ENCODE measurements around the gene TSSK3.
"Not testable (repeated sequence)": the region's sequence is repeated elsewhere in the genome, so short reads cannot be mapped to it uniquely, and the experiment has no call there.

TSSK3 gene

GRCh38 chr1:32365445-32365844 lies 3.1 kb downstream of the TSSK3 start:
- no peak for FAIRE-seq

- FAIRE-seq, result no peak
Measured at GRCh38 chr1:32367912-32368635, 5.7 kb downstream of the TSSK3 start.

DNA sequence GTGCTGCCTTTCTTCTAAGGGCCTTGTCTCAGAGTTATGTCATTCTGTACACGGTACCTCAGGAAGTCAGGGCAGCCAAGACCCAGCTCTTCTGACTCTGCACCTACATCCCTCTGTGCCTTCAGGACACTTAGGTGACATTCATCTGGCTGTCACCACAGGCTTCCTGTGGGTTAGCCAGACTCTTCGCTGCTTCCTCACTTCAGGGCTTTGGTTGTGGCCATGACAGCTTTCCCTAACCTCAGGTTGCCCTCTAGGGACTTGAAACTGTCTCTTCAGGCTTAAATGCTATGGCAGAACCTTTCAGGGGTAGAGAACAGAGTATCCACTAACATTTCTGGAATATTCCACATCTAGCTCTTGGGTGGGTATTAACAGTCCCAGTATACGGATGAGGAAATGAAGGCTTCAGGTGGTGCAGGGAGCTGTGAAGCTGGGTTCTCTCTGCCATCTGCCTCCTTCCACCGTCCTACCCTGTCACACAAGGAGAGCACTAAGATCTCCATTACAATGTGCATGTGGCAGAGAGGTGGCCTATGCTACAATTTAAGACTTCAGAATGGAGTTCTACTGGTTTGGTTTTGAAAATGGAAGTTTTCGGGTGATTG lies 9.9 kb downstream of the TSSK3 start:
- FAIRE-seq, result no peak

DNA sequence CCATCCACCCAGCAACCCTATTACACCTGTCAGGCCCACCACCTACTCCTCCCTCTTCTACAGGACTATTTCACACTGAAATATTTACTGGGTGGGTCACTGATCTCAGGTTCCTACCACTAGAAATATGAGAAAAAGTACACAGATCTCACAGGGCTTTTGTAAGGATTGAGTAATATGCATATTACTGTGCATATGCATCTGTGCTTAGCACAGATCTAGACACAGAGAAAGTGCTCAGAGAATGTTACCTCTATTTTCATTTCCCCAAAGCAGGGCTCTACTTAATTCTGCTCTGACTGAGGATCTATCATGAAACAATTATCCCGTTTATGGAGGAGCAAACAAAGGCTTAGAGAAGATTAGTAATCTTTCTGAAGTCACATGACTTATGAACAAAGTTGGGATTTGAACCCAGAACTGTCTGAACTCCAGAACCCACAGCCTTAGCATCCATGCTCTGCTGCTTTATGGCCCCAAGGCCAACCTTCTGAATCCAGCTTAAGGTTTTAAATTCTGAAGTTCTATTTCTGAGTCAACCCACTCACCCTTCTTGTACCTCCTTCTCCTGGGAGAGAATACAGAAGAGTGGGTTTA lies 11.8 kb downstream of the TSSK3 start:
- FAIRE-seq, result no peak

- FAIRE-seq, result no peak
Measured at GRCh38 chr1:32376199-32376598, 13.9 kb downstream of the TSSK3 start.

DNA sequence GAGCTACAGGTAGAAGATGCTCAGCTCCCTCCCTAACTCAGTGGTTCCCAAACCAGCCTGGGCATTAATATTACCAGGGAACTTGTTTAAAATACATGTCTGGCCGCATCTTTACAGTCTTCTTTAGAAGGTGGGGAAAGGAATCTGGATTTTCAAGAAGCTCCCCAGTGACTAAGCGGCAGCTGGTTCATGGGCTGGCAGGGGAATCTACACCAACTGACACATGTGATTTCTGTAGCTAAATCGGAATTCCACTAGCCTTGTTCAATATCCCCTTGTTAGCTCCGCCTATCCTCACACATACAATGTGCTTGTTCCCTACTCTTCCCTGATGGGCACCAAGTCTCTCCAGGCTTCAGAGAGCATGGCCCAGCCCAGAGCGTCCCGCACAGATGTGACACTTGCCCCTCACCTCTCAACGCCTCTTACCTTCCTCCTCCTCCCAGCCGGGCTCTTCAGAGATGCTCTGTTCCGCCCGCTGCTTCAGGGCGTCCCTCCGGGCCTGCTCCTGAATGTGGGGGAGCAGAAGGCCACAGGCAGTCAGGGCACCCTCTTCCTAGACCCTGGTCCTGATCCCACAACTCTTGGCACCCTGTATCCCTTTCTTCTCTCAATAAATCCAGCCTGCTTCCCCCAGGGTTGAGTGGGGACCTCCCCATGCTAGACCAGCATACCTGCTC lies 15.3 kb downstream of the TSSK3 start:
- no peak for FAIRE-seq

DNA sequence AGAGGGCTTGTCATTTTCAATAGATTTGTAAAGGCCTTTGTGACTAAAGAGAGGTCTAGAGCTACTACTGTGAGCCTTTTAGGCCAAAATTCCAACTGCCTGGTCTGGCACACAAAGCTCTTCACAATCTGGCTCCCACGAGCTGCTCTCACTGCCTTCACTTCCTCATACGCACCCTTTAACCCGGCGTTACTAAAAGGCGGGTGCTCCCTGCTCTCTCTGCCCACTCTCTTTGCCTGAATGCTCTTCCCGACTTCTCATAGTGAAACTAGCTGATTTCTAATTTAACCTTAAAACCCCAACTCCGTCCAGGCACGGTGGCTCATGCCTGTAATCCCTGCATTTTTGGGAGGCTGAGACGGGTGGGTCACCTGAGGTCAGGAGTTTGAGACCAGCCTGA lies 17.7 kb downstream of the TSSK3 start:
- no peak for FAIRE-seq

DNA sequence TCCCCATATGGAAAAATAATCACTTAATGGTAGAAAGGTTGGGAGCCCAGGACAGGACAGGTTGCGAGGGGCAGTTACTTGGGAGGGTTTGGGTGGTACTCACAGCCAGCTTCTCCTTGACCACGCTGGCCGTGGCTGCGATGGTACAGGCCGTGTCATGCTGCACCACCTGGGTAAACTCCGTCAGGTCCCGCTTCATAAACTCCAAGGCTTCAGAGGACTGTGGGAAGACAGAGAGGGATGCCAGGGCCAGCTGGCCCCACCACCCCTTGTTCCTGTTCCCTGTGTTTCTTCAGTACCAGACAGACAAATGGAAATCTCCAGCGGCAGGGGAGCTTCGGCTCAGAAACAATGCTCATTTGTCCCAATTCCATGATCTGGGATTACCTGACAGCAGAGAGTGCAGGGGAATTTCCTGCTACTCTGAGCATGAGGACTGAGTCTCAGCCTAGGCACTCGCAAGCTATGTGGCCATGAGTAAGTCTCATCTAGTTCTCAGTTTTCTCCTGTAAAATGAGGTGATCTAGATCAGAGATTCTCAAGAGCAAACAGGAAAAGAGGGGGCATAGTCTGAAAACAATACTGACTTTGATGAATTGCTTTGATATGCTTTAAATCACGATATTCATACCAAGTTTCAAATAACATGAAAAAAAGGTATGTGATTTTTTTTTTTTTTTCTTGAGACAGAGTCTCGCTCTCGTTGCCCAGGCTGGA lies 24.5 kb downstream of the TSSK3 start:
- FAIRE-seq, result no peak

DNA sequence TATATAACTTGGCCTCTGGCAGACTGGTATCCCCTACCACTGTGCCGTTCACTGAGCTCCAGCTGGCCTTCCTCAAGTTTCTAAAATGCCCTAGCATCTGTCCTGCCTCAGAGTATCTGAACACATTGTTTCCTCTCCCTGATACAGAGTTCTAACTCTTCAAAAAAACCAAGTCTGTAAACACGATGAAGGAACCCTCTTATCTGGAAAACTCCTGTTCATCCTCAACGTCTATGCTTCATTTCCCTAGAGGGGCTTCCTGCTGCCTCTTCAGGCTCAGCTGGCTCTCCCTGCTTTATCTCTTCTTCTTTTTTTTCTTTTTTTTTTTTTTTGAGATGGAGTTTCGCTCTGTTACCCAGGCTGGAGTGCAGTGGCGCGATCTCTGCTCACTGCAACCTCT lies 26.3 kb downstream of the TSSK3 start:
- FAIRE-seq, result no peak

- FAIRE-seq, result no peak
Measured at GRCh38 chr1:32390904-32391870, 28.8 kb downstream of the TSSK3 start.

- no peak for FAIRE-seq
Measured at GRCh38 chr1:32392325-32392724, 30.0 kb downstream of the TSSK3 start.

DNA sequence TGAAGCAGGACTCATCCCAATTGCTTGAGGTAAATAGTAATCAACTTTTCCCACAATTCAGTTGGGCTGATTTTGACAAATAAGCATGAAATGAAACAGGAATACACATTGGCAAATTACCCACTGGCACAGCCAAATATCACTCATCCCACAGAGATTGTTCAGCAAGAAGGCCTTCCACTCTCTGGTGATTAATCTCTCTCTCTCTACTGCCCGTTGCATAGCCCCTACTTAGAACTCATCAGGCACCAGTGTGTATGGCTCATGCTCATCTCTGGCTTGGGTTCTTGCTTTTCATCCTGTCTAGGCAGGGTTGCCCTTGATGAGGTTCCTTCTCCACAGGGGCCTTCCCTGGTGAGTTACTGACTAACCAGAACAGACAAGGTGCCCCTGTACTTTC lies 30.8 kb downstream of the TSSK3 start:
- no peak for FAIRE-seq

- FAIRE-seq, result no peak
Measured at GRCh38 chr1:32393832-32394140, 31.4 kb downstream of the TSSK3 start.

- peak; percentile 99 for FAIRE-seq
Measured at GRCh38 chr1:32394141-32394889, 32.0 kb downstream of the TSSK3 start, which contains the start of gene BSDC1. BSDC1 (minus strand) TSS chr1:32394441; CDS start chr1:32394414, 27 bp downstream.

DNA sequence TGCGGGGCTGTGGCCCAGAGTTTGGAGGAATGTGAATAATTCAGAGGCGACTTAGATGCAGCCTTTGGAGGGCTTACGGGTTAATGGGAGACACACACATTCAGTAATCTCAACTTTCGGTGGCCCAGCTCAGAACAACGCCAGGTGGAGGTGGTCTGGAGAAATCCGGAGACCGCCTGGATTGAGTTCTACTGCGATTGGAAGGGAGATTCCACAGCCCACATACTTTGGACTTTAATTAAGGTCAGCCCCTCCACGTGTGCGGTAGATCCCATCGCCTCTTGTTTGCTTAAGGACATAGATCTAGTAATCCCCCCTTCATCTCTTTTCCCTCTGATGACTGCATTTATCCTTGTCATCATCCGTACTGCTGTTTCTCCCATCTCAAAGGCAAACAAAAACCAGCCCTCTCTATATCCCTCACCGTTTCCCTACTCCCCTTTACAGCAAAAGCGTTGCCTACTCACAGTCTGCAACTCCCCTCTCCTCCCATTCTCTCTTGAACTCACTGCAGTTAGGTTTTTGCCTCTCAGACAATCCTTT lies 32.6 kb downstream of the TSSK3 start:
- FAIRE-seq, result no peak

DNA sequence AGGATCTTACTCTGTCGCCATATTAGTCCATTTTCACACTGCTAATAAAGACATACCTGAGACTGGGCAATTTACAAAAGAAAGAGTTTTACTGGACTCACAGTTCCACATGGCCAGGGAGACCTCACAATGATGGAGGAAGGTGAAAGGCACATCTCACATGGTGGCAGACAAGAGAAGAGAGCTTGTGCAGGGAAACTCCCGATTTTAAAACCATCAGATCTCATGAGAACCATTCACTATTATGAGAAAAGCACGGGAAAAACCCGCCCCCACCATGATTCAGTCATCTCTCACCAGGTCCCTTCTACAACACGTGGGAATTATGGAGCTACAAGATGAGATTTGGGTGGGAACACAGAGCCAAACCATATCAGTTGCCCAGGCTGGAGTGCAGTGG lies 34.2 kb downstream of the TSSK3 start:
- FAIRE-seq, result not testable (repeated sequence)

DNA sequence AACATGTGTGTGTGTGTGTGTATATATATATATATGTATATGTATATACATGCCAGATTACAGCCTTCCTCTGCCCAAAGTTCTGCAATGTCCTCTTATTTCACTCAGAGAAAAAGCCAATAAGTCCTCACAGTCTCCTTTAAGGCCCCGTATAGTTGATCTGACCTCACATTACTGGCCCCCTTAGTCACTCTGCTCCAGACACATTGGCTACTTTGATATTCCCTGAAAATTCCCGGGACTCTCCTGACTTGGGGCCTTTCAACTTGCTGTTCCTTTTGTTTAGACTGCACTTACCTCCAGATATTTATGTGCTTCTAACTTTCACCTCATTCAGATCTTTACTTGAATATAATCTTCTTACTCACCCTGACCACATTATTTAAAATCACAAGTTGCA lies 36.1 kb downstream of the TSSK3 start:
- FAIRE-seq, result no peak

DNA sequence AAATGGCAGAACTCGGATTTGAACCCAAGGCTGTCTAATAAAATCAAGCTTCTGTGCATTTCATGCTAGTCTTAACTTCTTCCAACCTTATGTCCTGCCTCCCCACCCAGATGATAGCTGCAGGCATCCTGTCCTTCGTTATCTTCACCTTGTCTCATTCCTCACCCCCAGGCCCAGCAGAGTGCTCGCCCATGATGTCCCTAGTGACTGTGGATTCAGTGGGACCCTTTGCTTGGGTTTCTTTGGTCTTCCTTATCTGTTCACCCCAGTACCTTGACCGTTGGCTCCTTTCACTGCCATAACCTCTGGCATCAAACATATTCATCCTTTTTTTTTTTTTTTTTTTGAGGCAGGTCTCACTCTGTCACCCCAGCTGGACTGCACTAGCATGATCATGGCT lies 37.5 kb downstream of the TSSK3 start:
- no peak for FAIRE-seq

GRCh38 chr1:32400876-32401631 lies 38.7 kb downstream of the TSSK3 start:
- FAIRE-seq, result peak; percentile 49

- no peak for FAIRE-seq
Measured at GRCh38 chr1:32404946-32405345, 42.6 kb downstream of the TSSK3 start.

Data from A204.1 (cell line).